ENCODE measurements around the gene HSF4. TPM values are rescaled to one million over a fixed set of nuclear protein-coding genes. Genes with fewer than 3 reads are reported as not detected.

Gene HSF4
- total and polyA plus RNA-seq, 12 donors = 9.1 to 199 (median 38.6) TPM

- WGBS, 2 donors = 87 to 100% methylated on average over 1 of the region's 1 CpG
- Histone ChIP-seq H3K4me1 (peaks cover 12 to 67% (median 47%) of the 10 kb centered on the region in 9 donors), H3K27ac (peak overlapping the region; percentile 67 to 97 (median 88)), H3K27me3 (peaks cover 0 to 43% (median 0%) of the 10 kb centered on the region in 7 donors), H3K4me3 (peak overlapping the region in 9 of 10 donors; percentile 35 to 58 (median 49)), H3K9me3 (no peaks in the 10 kb centered on the region), H3K36me3 (peaks cover 0 to 17% (median 0%) of the 10 kb centered on the region in 9 donors)
- TF ChIP-seq CTCF (IDR thresholded peaks at IDR 0.05) = no peak
- intact Hi-C loops (cut with DNase I) = no loop called here
- DNase-seq (no peak), ATAC-seq (no peak)
Observed at GRCh38 chr16:67173323-67173722, 8.8 kb downstream of the HSF4 start.

- H3K36me3 ChIP-seq = peaks cover 0 to 17% (median 0%) of the 10 kb centered on the region in 9 donors
- peaks cover 0 to 36% (median 0%) of the 10 kb centered on the region in 7 donors for H3K27me3 ChIP-seq
- ATAC-seq (peak; percentile 70 to 81 (median 75)), DNase-seq (peak; percentile 82 to 87)
- H3K27ac ChIP-seq = peak overlapping the region; percentile 67 to 97 (median 88)
- H3K4me3 ChIP-seq = peak overlapping the region; percentile 19 to 58 (median 48)
- peak in 5 of 9 donors; percentile 16 to 55 (median 49) for TF ChIP-seq CTCF (IDR thresholded peaks at IDR 0.05)
- H3K4me1 ChIP-seq = peaks cover 12 to 72% (median 51%) of the 10 kb centered on the region in 9 donors
- 1% methylated on average over 71 of the region's 71 CpGs for WGBS, 2 donors
- intact Hi-C loops (cut with DNase I) = no loop called here
- H3K9me3 ChIP-seq = no peaks in the 10 kb centered on the region
Observed at GRCh38 chr16:67173808-67174705, 9.5 kb downstream of the HSF4 start.

- 48 to 55% methylated on average over 31 of the region's 31 CpGs for WGBS, 2 donors
Observed at GRCh38 chr16:67174706-67175231, 10.2 kb downstream of the HSF4 start.

More at GRCh38 chr16:67174706-67175231, 10.2 kb downstream of the HSF4 start:
- peaks cover 8 to 65% (median 46%) of the 10 kb centered on the region in 9 donors for H3K4me1 ChIP-seq
- no peaks in the 10 kb centered on the region for H3K9me3 ChIP-seq
- peak overlapping the region; percentile 19 to 58 (median 48) for H3K4me3 ChIP-seq
- ATAC-seq (no peak), DNase-seq (no peak)
- H3K27ac ChIP-seq = peak overlapping the region; percentile 67 to 97 (median 88)
- intact Hi-C loops (cut with DNase I) = no loop called here
- peaks cover 0 to 29% (median 0%) of the 10 kb centered on the region in 7 donors for H3K27me3 ChIP-seq
- H3K36me3 ChIP-seq = peaks cover 0 to 17% (median 0%) of the 10 kb centered on the region in 9 donors
- TF ChIP-seq CTCF (IDR thresholded peaks at IDR 0.05) = no peak
